GM19099 (cell line): ENCODE measurements around the gene CECR2.

ENCODE experiments used
- POLR2A ChIP-seq: IDR thresholded peaks from 3 replicates; pipeline ENCODE4 v1.6.1; 2011; ENCODE audit warnings: low read depth; ENCODE audit not compliant: insufficient read length; ENCODE audit errors: extremely low read depth

The CECR2 gene

DNA sequence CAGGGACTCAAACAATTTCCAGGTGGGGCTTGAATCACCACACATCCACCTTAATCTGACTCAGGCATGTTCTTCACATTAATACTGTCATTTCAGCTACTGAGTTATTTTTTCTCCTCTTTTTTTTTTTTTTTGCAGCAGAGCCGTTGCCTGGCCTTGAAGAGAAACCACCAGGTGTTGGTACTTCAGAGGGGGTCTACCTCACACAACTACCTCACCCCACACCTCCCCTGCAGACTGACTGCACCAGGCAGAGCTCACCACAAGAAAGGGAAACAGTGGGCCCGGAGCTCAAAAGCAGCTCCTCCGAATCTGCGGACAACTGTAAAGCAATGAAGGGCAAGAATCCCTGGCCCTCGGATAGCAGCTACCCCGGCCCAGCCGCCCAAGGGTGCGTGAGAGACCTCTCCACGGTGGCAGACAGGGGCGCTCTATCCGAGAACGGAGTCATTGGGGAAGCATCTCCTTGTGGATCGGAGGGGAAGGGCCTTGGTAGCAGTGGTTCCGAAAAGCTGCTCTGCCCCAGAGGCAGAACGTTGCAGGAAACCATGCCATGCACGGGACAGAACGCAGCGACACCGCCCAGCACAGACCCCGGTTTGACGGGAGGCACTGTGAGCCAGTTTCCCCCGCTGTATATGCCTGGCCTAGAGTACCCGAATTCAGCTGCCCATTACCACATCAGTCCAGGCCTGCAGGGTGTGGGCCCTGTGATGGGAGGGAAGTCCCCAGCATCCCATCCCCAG lies 178.9 kb downstream of the CECR2 start:
- TF ChIP-seq POLR2A = no peak

DNA sequence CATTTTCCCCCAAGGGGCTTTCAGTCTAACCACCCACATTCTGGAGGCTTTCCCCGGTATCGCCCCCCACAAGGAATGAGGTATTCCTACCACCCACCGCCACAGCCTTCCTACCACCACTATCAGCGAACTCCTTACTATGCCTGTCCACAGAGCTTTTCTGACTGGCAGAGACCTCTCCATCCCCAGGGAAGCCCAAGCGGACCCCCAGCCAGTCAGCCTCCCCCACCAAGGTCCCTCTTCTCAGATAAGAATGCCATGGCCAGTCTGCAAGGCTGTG lies 179.4 kb downstream of the CECR2 start:
- TF ChIP-seq POLR2A = no peak

DNA sequence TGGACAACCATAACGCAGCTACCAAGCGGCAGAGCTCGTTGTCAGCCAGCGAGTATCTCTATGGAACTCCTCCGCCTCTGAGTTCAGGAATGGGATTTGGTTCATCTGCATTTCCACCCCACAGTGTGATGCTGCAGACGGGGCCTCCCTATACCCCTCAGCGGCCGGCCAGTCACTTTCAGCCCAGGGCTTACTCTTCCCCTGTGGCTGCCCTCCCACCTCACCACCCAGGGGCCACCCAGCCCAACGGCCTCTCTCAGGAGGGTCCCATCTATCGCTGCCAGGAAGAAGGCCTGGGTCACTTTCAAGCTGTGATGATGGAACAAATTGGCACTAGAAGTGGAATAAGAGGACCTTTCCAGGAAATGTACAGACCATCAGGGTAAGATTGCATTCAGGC lies 179.9 kb downstream of the CECR2 start:
- no peak for TF ChIP-seq POLR2A

DNA sequence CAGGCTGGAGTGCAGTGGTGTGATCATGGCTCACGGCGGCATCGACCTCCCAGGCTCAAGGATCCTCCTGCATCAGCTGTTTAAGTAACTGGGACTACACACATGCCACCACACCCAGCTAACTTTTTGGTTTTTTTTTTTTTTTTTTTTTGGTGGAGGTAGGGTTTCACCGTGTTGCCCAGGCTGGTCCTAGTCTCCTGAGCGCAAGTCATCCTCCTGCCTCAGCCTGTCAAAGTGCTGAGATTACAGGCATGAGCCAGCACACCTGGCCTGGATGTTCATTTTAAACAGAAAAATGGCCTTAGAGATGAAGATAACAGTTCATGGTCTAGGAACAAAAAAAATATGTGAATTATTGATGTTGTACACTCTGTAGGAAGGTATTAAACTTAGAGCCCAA lies 180.4 kb downstream of the CECR2 start:
- TF ChIP-seq POLR2A = no peak

DNA sequence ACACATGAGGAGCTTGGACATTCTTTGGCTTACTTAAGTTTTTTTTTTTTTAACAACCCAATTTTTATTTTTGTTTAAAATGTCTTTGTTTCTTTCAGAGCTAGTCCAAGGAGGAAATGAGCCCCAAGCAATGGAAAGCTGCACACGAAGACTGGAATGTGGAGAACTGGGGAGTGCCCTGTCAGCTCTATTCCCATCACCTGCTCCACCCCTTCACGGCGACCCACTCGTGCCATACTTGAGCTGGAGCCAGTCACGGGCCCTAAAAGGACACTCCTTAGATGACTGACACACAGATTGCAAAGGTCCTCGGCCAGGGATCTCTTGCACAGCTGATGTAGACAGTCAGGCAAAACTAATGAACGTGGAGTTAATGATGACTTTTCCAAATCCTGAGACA lies 183.5 kb downstream of the CECR2 start:
- no peak for TF ChIP-seq POLR2A

DNA sequence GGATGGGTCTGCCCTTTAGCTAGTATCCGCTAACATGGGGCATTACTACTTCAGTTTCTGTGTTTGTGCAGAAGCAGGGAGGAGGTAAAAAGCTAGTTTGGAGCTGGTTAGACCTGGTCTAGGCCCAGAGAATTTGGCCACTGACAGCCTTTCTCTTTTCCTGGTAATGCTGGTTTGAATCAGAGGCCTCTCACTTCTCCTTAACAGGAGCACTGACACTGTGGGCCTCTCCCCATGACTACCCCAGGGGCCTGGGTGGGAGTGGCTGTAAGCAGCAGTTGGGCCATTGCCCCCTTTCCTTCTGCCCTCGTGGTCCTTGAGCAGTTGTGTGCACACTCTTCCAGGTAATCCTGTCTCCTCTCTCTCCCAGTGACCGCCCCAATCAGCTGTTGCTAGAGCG lies 185.6 kb downstream of the CECR2 start:
- no peak for TF ChIP-seq POLR2A

DNA sequence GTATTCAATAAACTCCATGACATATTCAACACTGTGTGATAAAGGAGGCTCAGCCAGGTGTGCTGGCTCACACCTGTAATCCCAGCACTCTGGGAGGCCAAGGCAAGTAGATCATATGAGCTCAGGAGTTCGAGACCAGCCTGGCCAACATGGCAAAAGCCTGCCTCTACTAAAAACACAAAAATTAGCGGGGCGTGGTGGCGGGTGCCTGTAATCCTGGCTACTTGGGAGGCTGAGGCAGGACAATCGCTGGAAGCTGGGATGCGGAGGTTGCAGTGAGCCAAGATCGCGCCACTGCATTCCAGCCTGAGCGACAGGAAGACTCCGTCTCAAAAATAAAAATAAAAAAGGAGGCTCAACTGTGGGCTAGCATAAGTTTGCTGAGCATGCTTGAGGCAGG lies 189.9 kb downstream of the CECR2 start:
- no peak for TF ChIP-seq POLR2A

DNA sequence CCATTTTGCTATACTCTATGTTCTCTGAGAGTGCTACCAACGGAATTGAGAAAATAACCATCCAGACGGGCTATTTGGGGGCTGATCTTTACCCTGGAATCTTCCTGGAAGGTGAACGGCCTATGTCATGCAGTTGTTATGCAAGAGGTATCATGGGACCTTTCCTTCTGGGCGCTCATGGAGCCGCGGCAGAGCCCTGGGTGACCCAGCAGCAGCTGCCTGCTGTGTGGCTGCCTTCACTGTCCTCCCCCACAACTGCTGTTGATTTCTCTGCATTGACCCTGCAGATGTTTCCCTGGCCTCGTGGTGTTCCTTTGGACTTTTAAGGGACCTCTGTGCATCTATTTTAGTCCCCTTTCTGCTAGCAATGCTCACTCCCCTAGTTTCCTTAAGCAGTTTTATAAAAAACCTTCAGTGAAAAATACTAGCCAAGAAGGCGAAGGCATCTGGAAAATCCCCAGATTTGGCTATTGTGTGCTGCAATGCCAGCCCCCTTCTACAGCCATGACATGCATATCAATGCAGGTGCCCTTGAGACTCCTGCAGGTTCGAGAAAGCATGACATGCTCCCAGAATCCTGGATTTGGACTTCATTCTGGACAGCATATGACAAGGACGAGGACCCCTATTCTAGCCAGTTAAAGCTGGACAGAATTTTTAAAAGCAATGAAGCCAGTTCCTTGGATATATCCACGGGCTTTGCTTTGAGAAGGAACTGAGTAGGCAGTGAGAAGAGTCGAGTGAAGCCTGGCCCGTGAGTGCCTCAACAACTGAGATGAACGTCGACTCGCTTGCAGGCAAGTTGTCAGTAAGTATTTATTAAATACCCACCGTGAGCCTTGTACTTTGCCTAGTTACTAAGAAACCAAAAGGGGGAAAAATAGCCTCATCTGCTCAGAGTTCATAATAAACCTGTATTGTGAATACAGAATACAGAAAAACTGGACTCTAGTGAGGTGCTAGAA lies 193.9 kb downstream of the CECR2 start, which contains the start of gene SLC25A18:
Gene SLC25A18, plus strand, starts transcription at position 593 of the 965 bp plus-strand sequence. CDS start 16,447 bp downstream, outside the sequence.
- TF ChIP-seq POLR2A = no peak

DNA sequence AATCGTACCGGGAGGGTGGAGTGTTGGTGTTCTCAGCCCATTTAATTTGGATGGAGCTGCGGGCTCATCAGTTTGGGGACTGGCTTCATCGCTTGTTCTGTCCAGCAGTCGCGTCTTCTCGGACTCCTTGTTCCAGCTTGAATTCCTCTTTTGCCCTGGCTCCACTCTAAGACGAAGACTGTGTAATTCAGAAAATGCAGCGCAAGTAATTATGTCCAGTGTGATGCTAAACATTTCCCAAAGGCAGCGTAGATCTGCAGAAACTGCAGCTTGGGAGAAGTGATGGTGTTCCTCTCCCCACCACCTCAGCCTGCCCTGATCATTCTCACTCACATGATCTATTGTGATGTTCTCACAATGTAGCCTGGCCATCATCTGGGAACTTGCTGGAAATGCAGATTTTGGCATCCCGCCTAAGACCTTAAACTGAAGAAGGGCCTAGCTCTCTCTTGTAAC lies 194.7 kb downstream of the CECR2 start:
- no peak for TF ChIP-seq POLR2A

DNA sequence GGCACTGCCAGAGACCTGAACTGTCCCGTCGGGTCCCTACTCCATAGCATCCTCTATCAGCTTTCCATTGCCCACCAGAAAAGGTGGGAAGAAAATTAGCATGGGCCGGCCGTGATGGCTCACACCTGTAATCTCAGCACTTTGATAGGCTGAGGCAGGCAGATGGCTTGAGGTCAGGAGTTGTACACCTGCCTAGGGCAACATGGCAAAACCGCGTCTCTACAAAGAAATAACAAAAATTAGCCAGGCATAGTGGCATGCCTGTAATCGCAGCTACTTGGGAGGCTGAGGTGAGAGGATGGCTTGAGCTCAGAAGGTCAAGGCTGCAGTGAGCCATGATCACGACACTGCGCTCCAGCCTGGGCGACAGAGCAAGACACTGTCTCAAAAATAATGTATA lies 197.5 kb downstream of the CECR2 start:
- no peak for TF ChIP-seq POLR2A

DNA sequence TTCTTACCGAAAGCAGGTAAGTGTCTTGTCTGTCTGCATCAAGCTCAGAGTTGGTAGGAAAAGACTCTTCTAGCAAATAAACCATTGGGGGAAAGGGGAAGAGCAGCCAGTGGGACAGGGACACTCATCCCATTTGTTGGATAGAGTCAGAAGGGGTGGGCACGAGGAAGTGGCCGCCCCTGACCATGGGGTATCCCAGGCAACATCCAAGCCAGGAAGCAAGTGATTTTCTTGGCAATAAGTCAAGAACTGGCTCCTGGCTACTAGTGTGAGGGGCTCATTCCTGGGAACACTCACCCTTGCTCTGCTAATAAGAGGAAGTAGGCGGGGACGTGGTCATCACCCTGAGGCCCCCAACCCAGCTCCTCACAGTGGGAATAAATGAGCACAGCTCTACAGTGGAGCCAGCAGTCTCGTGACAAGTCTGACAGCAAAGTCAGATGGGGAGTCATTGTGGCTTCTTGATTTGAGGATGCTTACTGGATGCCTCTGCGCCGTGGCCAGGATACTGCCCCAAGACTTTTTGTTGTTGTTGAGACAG lies 200.8 kb downstream of the CECR2 start:
- TF ChIP-seq POLR2A = no peak

DNA sequence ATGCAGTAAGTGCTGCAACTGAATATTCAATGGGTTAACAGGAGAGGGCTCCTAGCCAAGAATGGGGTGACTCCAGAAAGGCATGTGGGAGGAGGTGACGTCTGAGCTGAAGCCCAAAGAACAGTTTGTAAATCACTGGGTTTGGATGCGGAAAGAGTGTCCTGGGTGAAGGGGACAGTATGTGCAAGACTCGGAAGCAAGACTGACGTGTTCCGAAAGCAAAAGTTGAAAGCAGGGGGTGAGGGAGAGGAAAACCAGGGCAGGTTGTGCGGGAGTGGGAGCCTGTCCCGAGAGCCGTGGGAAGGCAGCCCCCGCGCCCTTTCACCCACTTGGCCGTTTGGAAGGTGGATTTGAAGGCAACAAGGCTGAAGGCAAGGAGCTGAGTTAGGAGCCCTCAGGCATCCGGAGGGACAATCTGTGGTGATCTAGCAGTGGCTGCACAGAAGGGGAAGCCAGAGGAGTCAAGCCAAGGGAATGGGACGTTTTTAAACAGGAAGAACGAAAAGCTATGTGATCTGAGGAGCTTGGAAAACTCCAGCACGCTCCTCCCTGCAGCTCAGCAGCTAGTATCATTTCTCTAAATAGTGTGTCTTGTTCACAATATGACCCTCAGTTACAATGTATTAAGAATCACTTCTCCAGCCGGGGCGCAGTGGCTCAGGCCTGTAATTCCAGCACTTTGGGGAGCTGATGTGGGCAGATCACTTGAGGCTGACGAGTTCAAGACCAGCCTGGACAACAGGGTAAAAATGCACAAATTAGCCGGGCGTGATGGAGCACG lies 201.8 kb downstream of the CECR2 start:
- no peak for TF ChIP-seq POLR2A

DNA sequence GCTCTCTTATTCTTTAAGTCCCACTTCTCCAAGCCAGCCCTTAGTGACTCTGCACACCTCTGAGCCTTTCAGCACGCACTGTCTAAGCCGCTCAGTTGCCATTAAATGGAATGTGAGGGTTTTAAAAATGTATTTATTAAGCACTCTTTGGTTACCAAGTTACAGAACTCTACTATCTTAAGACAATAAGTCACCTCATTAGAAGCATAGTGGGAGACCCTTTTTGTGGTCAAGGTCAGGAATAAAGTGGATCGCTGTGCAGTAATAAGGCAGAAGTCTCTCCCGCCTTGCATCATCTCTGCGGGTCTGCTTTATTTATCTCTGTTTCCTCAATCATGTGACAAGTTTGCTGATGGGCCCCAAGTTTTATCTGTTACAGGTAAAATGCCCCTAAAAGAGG lies 205.9 kb downstream of the CECR2 start:
- TF ChIP-seq POLR2A = no peak

DNA sequence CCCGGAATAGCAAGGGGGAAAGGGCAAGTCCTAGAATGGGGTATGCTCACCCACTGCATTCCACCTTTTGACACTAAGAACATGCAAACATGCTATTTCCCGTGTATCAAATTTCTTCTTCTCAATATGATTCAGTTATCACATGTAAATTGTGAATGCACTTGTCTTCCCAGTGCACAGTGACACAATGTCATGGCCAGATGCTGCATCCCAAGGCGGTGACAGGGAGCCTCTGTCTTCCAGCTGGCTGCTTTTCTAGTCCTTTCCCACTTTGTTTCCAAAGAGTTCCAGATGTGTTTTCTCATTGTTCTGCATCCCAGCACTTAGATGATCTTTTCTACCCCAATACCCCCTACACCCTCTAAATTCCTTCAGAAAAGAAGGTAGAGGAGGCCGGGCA lies 206.4 kb downstream of the CECR2 start:
- TF ChIP-seq POLR2A = no peak

DNA sequence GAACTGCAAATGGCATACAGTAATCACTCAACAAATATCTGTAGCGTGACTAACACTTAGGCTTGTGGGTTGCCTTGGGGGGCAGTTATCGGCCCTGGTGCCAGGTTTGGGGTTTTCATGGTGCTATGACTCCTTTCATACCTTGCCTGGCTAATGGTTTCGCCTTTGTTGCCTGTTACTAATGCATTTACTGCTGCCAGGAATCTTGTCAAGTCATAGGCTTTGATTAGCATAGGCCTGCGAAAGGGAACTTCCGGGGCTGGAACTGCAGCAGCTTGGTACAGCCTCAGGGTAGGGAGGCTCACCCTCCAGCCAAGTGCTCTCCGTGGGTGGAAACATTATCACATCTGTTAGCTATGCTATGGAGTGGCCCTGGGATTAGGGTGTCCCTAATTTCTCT lies 207.2 kb downstream of the CECR2 start:
- TF ChIP-seq POLR2A = no peak
